Esophagus muscularis mucosa (tissue), 4 donors: ENCODE measurements around the gene ARHGAP5.

Source experiments
- EP300 ChIP-seq: sonication (generic); formaldehyde crosslinking; IDR thresholded peaks from one replicate; pipeline ENCODE4 v1.6.1; 2017; ENCODE audit warnings: antibody characterized with exemption
- POLR2A ChIP-seq: fragments of 450-650 bp; IDR thresholded peaks from one replicate; pipeline ENCODE4 v1.6.1; 2017; ENCODE audit warnings: antibody characterized with exemption, moderate library complexity, mild to moderate bottlenecking, low read depth
- POLR2AphosphoS5 ChIP-seq, 2 donors: sonication (generic); formaldehyde crosslinking; IDR thresholded peaks; one replicate each; pipeline ENCODE4 v1.6.1; 2017; ENCODE audit warnings: antibody characterized with exemption in 2 of 2
- TF ChIP-seq, protein P1 (sequence below), 3 experiments: fragments of 200-600 bp in 2 of 3; fragments of 450-650 bp in 1 of 3; sonication (generic) in 2 of 3; IDR thresholded peaks; one replicate each; pipeline ENCODE4 v1.5.1; 2017 to 2019; ENCODE audit warnings: antibody characterized with exemption in 3 of 3, mild to moderate bottlenecking in 2 of 3, moderate library complexity in 1 of 3

DNA sequence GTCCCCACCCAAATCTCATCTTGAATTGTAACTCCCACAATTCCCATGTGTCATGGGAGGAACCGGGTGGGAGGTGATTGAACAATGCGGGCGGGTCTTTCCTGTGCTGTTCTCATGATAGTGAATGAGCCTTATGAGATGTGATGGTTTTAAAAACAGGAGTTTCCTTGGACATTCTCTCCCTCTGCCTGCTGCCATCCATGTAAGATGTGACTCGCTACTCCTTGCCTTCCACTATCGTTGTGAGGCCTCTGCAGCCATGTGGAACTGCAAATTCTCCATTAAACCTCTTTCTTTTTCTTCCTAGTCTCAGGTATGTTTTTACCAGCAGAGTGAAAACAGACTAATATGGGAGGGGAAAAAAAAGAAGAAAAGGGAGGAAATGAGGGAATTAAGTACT lies 22.6 kb upstream of the ARHGAP5 start:
- no peak for TF ChIP-seq POLR2A
- TF ChIP-seq, protein P1, sequence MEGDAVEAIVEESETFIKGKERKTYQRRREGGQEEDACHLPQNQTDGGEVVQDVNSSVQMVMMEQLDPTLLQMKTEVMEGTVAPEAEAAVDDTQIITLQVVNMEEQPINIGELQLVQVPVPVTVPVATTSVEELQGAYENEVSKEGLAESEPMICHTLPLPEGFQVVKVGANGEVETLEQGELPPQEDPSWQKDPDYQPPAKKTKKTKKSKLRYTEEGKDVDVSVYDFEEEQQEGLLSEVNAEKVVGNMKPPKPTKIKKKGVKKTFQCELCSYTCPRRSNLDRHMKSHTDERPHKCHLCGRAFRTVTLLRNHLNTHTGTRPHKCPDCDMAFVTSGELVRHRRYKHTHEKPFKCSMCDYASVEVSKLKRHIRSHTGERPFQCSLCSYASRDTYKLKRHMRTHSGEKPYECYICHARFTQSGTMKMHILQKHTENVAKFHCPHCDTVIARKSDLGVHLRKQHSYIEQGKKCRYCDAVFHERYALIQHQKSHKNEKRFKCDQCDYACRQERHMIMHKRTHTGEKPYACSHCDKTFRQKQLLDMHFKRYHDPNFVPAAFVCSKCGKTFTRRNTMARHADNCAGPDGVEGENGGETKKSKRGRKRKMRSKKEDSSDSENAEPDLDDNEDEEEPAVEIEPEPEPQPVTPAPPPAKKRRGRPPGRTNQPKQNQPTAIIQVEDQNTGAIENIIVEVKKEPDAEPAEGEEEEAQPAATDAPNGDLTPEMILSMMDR (IDR thresholded peaks at IDR 0.05), result no peak
- no peak for TF ChIP-seq EP300
- TF ChIP-seq POLR2AphosphoS5 (IDR thresholded peaks at IDR 0.05), result no peak
